A673 (cell line): ENCODE results near the gene NRXN3. TPM values are rescaled to one million over a fixed set of nuclear protein-coding genes. Genes with fewer than 3 reads are reported as not detected.

Experiments used
- BruUV-seq: library from RNA; stranded (reverse); fragments of 400-500 nt; replicated peaks from 2 replicates; lab custom pipeline; 2021; lab: Mats Ljungman, UMichigan
- CTCF ChIA-PET: fragments of 300-600 bp; sonication (Branson Sonifier 250); formaldehyde crosslinking; loops from one replicate; lab custom pipeline; 2022; ENCODE audit warnings: antibody characterized with exemption; lab: Charles Lee
- POLR2A ChIA-PET: fragments of 300-600 bp; sonication (Branson Sonifier 250); formaldehyde crosslinking; loops from one replicate; lab custom pipeline; 2022; ENCODE audit warnings: antibody characterized with exemption; ENCODE audit not compliant: low non-redundant PET; lab: Charles Lee
- DNase-seq: peaks from one replicate; pipeline ENCODE4 v3.0.0-alpha.2; 2015; ENCODE audit warnings: low spot score
- H3K27ac ChIP-seq: fragments of 200-600 bp; sonication (generic); 2 replicates; pipeline ENCODE4 v1.5.1; 2016; ENCODE audit warnings: mixed run types, low read depth, mild to moderate bottlenecking, mixed read lengths, antibody characterized with exemption, low read length; ENCODE audit not compliant: poor library complexity, severe bottlenecking
- H3K27me3 ChIP-seq: fragments of 200-600 bp; sonication (generic); replicated peaks from 2 replicates; pipeline ENCODE4 v1.6.1; 2017; ENCODE audit warnings: mixed run types, low read depth, mild to moderate bottlenecking, mixed read lengths, antibody characterized with exemption, low read length; ENCODE audit not compliant: insufficient read depth, poor library complexity
- H3K36me3 ChIP-seq: fragments of 200-600 bp; sonication (generic); 2 replicates; pipeline ENCODE4 v1.6.1; 2016; ENCODE audit warnings: mixed run types, mild to moderate bottlenecking, mixed read lengths, antibody characterized with exemption, low read length; ENCODE audit not compliant: insufficient read depth, poor library complexity, severe bottlenecking
- H3K4me1 ChIP-seq: fragments of 200-600 bp; sonication (generic); 2 replicates; pipeline ENCODE4 v1.6.1; 2017; ENCODE audit warnings: mixed run types, mild to moderate bottlenecking, mixed read lengths, antibody characterized with exemption, low read length; ENCODE audit not compliant: insufficient read depth, poor library complexity, severe bottlenecking
- H3K4me3 ChIP-seq: fragments of 200-600 bp; sonication (generic); 2 replicates; pipeline ENCODE4 v1.5.1; 2016; ENCODE audit warnings: low read depth, mixed run types, mild to moderate bottlenecking, mixed read lengths, low read length; ENCODE audit not compliant: poor library complexity, severe bottlenecking
- H3K9me3 ChIP-seq: fragments of 200-600 bp; sonication (generic); 2 replicates; pipeline ENCODE4 v1.6.1; 2016; ENCODE audit warnings: mixed run types, low read depth, mild to moderate bottlenecking, mixed read lengths, antibody characterized with exemption, low read length; ENCODE audit not compliant: poor library complexity, severe bottlenecking
- EZH2 ChIP-seq: fragments of 200-600 bp; sonication (generic); IDR thresholded peaks from 2 replicates; pipeline ENCODE4 v1.6.1; 2017; ENCODE audit warnings: borderline replicate concordance, low read depth, mild to moderate bottlenecking, mixed read lengths, antibody characterized with exemption, low read length; ENCODE audit not compliant: poor library complexity, severe bottlenecking
- intact Hi-C: fragments of 100-400 bp; cut with micrococcal nuclease; formaldehyde crosslinking; loops from one replicate; pipeline ENCODE4 v1.10.0; 2022; ENCODE audit not compliant: unreplicated experiment
- total RNA-seq: library from RNA; stranded (reverse); gene quantifications from 2 replicates; pipeline ENCODE4 v1.2.3, GENCODE V29; 2021
- TF ChIP-seq, protein P1 (sequence below): fragments of 300-800, 200-600 bp; sonication (generic); conservative IDR thresholded peaks from 2 replicates; pipeline ENCODE4 v1.5.1; 2017; ENCODE audit warnings: low read depth, mild to moderate bottlenecking, antibody characterized with exemption, low read length, moderate library complexity, mixed read lengths

The NRXN3 gene
- total RNA-seq, 1 experiment from 2014 or later: 0.21 TPM

DNA sequence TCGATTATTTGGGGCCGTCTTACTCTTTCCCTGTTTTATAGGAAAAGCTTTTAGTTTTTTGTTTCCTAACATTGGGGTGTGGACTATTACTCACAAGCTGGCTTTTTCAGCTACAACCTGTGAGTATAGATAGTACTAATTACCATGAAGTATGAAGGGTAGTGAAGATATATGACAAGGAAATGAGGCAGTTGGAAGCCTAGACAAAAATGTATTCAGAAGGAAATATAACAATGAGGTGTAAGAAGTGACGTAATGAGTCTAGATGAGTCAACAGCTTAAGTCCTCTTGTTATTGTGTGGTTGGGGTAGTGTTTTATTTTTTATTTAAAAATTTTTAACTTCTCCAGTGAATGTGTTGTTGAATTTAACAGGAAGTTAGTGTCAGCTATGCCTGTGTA lies 804.5 kb downstream of the NRXN3 start:
- POLR2A ChIA-PET: interaction anchor here (0.5 kb wide), 1 partner anchor 1654 kb away, joined by 10 read pairs; no protein-coding TSS in a partner anchor
- Histone ChIP-seq H3K4me3 (no peak overlapping the region), H3K27me3 (no peaks in the 10 kb centered on the region), H3K36me3 (no peaks in the 10 kb centered on the region), H3K9me3 (no peaks in the 10 kb centered on the region), H3K27ac (no peak overlapping the region), H3K4me1 (peaks cover 20% of the 10 kb centered on the region)
- CTCF ChIA-PET: no interaction called here
- TF ChIP-seq EZH2: no peak
- TF ChIP-seq, protein P1, sequence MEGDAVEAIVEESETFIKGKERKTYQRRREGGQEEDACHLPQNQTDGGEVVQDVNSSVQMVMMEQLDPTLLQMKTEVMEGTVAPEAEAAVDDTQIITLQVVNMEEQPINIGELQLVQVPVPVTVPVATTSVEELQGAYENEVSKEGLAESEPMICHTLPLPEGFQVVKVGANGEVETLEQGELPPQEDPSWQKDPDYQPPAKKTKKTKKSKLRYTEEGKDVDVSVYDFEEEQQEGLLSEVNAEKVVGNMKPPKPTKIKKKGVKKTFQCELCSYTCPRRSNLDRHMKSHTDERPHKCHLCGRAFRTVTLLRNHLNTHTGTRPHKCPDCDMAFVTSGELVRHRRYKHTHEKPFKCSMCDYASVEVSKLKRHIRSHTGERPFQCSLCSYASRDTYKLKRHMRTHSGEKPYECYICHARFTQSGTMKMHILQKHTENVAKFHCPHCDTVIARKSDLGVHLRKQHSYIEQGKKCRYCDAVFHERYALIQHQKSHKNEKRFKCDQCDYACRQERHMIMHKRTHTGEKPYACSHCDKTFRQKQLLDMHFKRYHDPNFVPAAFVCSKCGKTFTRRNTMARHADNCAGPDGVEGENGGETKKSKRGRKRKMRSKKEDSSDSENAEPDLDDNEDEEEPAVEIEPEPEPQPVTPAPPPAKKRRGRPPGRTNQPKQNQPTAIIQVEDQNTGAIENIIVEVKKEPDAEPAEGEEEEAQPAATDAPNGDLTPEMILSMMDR: no peak
- DNase-seq: peak; percentile 71
- BruUV-seq: no TSS peak
- intact Hi-C loops: no loop called here

DNA sequence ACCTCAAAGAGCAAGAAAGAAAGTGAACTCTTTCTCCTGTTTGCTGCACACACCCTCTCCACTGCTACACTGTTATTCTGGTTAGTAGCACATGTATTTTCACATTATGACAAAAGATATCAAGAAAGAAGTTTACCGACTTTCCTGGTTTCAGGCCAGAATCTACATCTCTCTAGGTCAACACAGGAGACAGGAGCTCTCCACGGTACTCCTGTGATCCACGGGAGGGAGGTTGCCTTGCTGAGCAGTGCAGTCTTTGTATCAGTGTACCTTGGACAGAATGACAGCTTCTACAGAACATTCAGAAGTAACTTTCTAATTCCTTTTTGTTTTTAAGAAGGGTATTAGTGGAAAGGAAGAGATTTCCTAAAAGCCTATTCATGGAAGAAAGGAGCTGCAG lies 805.6 kb downstream of the NRXN3 start:
- ChIA-PET POLR2A (interaction anchor here (0.6 kb wide), 1 partner anchor 42 kb away, joined by 22 read pairs; no protein-coding TSS in a partner anchor), CTCF (no interaction called here)
- no peak for DNase-seq
- no peak overlapping the region for H3K27ac ChIP-seq
- H3K27me3 ChIP-seq: no peaks in the 10 kb centered on the region
- no peak overlapping the region for H3K4me3 ChIP-seq
- intact Hi-C loops: no loop called here
- no peaks in the 10 kb centered on the region for H3K36me3 ChIP-seq
- TF ChIP-seq, protein P1: no peak
- TF ChIP-seq EZH2: no peak
- BruUV-seq: no TSS peak
- H3K4me1 ChIP-seq: peaks cover 10% of the 10 kb centered on the region
- H3K9me3 ChIP-seq: no peaks in the 10 kb centered on the region

DNA sequence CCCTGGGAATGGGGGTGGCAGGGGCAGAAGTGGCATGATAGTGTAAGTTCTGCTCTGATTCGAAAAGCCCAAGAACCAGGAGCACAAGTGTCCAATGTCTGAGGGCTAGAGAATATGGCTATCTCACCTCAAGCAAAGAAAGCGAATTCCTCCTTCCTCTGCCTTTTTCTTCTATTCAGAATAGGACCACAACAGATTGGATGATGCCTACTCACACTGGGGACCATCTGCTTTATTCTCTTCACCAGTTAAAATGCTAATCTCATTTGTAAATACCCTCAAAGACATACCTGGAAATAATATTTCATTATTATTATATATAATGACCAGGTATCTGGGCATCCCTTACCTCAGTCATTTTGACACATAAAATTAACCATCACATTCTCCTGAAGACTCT lies 808.7 kb downstream of the NRXN3 start:
- ChIA-PET CTCF (no interaction called here), POLR2A (no interaction called here)
- Histone ChIP-seq H3K36me3 (no peaks in the 10 kb centered on the region), H3K9me3 (no peaks in the 10 kb centered on the region), H3K27me3 (peaks cover 5% of the 10 kb centered on the region), H3K27ac (no peak overlapping the region), H3K4me3 (no peak overlapping the region), H3K4me1 (no peaks in the 10 kb centered on the region)
- no peak for TF ChIP-seq EZH2
- TF ChIP-seq, protein P1: no peak
- BruUV-seq: no TSS peak
- DNase-seq: no peak
- intact Hi-C loops: no loop called here
